ENCODE measurements around the gene NTSR1.

NTSR1 gene

DNA sequence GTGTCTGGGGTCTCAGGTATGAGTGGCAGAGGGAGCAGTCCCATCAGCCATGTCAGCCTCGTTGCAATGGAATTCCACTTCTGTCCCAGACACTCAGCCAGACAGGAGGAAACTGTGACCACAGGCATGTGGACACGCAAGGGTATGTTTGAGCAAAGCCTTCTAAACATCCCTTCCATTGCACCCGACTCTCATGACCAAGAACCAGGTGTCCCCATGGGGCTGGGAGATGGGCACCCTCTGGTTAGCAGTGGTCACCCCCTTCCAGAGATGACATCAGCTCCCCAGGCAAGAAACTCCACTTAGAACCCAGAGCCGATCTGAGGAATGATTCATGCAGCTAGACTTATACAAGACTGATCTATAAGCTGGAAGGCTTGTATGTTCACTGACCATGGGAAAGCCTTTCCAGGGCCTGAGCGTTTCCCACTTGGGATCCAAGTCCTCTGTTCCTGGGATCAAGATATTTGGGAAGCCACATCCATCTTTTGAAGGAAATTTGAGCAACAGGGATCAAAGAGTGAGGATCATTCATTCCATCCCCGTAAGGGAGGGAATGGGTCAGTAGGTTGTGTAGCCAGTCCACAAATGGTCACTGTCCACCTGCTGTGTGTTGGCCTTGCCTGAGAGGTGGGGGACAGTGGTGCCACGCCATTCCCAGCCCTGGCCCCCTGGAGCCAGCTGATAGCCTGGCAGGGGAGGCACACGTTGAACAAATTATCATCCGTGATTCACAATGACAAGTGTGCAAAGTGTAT, 83.7 kb downstream of the NTSR1 start:
- no peak for DNase-seq

GRCh38 chr20:62792940-62793756, 84.5 kb downstream of the NTSR1 start:
- no peak for DNase-seq

DNA sequence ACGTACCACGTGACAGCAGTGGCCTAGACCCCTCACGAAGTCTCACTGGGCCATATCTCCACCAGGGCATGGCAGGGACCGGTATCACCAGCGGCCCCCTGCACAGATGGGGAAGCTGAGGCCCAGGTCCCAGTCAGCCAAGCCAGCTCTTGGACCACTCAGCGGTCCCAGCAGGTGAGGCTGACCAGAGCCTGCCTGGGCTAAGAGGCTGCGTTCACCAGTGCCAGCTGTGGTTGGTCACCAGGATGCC, 85.0 kb downstream of the NTSR1 start:
- DNase-seq = no peak

- DNase-seq = peak; percentile 98
Measured at GRCh38 chr20:62794007-62794724, 85.5 kb downstream of the NTSR1 start.

DNA sequence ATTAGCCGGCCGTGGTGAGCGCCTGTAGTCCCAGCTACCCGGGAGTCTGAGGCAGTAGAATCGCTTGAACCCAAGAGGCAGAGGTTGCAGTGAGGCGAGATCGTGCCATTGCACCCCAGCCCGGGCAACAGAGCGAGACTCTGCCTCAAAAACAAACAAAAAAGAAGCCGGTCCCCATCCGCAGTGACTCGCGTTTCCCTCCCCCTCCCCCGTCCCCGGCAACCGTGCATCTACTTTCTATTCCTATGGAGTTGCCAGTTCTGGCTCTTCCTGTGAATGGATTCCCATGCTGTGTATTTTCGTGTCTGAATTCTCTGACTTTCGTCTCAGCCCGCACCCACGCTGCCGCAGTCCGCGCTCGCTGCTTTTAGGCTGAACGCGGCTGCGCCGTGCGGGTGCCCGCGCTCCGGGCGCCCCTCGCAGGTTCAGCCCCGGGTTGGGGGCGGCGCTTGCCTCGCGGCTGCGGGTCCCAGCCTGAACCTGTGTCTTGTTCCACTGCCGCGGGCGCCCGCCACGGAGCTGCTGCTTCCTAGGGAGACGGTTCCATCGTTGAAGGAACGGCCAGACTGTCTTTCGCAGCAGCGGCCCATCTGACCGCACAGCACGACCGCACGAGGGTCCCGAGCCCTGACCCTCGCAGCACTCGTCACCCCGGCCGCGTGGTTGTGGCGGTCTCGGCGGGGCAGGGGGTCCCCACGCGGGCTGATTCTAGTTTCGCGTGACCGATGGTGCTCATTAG, 86.6 kb downstream of the NTSR1 start:
- DNase-seq = peak; percentile 66

DNA sequence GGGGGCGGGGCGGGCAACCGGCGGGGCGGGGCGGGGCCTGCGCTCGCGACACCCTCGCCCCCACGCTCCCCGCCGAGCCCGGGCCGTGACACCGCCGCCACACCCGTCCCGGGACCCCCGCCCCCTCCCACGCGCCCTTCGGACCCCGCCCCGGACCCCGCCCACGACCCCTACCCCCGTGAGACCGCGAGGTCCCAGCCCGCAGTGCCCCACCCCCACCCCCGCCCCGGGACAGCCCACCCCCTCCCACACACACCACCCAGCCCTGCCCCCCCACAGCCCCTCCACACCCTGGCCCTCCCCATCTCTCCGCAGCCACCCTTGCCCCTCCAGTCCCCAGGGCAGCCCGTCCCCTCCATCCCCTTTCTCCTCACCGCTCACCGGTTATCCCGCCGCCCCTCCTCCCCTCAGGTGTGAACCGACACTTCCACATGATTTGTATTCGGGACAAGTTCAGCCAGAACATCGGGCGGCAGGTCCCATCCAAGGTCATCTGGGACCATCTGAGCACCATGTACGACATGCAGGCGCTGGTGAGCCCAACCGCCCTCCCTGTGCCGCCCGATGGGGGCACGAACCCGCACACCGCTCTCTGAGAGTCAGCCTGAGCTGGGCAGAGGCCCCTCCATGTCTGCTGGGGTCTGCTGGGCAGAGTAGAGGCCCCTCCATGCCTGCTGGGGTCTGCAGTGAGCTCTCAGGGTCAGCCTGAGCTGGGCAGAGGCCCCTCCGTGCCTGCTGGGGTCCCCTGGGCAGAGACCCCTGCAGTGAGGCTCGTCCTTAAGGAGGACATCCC, 88.3 kb downstream of the NTSR1 start:
- no peak for DNase-seq

- no peak for DNase-seq
Measured at GRCh38 chr20:62797671-62798532, 89.3 kb downstream of the NTSR1 start.

DNA sequence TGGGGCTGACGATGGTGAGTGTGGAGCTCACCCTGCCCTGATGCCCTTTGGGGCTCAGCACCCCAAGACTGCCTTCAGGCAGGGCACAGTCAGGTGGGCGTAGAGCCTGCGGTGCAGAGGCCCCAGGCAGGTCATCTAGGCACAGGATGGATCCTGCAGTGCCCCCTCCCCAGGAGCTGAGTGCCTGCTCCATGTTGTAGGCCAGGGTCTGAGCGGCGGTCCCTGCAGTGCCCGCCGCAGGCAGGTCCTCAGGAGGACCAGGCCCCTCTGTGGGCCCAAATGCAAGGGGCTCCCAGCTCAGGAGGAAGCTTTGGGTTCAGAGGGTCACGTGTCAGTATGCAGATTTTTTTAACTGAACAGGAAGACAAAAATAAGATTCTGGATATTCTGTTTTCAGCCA, 90.4 kb downstream of the NTSR1 start:
- no peak for DNase-seq

DNA sequence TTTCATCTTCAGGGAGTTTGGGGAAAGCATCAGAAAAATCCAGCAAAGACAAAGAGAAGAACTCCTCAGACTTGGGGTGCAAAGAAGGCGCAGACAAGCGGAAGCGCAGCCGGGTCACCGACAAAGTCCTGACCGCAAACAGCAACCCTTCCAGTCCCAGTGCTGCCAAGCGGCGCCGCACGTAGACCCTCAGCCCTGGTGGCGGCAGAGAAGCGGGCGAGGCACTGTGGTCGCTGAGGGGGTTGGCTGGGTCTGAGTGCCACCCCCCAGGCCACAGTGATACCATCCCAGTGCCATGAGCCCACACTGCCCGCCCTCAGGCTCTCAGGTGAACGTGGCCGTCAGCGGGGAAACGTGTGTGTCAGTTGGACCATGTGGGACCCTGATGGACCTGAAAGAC, 90.8 kb downstream of the NTSR1 start:
- DNase-seq = no peak

DNA sequence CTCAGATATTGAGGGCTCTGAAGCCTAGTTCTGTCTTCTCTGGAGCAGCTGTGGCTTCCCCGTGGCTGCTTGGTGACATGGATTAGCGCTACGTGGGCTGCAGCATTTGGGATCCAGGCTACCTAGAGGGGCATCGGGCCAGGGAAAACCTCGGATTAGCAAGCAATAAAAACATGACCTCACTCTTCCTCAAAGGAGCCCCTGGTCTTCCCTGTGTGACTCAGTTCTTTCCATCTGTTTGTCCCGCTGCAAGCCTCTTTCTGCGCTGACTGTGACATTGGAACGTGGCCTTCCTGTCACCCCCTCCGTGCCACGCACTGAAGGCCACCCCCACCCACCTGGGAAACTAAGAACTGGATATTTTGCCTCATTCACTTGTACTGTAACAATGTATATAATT, 91.2 kb downstream of the NTSR1 start:
- no peak for DNase-seq

DNA sequence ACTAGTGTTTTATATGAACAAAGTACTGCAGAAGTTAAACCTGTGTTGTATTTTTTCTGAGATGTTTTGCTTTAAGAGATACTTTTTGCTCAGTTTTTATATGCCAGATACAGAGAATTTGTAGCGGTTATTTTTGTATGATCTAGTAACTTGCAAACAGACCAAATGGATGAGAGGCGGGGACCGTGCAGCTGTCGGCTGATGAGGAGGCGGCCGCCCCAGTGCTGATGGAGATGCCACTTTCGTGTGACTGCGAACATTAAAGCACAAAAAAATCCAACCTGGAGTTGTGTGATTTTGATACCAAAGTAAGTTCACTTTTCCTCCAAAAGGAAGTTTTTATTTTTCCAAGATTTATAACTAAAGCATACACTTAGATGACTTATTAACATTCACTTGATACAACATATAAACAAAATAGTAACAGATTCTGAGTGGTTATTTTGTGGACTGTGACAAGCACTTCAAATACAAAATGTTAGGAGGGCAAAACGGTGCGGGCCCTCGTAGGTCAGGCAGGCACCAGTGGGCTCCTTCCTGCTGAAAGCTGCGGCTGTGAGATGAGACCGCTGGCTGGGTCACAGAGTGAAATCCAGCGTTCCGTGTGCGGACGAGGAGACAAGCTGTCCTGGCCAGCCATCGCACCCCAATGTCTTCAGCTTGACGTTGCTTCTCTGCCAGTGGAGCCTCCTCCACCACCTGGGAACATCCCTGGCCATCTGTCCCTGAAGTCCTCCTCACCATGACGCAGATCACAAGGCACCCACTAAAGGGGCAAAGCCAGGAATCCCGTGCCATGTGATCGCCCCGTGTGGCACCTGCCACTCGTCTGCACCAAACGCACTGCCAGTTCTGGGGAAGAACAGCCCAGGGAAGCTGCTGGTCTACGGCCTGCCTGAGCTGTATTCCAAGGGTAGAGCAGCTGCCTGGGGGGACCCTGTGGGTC, 92.0 kb downstream of the NTSR1 start:
- no peak for DNase-seq

GRCh38 chr20:62801284-62802010, 92.8 kb downstream of the NTSR1 start:
- no peak for DNase-seq

DNA sequence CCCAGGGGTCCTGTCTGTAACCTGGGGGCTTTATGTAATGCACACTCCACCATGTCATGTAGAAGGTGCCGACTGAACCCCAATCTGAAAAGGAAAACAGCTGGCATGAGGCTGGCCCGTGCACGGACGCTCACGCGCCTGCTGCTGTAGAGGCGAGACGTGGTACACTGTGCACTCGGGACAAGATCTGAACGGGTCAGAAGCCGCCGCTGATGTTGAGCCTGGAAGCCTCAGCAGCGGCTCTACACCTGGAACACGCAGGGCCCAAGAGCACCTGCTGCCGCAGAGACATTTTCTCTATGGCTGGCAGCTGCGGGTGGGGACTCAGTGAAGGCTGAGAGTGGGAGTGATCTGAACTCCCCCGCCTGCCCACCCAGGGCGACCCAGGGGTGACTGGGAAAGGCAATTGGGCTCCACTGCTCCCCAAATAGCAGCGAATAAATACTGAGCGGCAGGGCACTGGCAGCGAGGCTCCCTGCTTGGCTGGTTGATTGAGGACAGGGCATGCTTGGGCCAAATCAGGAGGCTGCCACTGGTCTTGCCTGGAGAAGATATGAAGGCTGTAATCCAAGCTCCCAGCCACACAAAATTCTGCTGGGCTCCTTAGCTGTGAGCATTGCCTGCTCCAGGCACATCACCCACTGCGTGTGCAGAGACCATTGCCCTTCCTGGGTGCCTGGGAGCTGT, 93.5 kb downstream of the NTSR1 start:
- DNase-seq = no peak

DNA sequence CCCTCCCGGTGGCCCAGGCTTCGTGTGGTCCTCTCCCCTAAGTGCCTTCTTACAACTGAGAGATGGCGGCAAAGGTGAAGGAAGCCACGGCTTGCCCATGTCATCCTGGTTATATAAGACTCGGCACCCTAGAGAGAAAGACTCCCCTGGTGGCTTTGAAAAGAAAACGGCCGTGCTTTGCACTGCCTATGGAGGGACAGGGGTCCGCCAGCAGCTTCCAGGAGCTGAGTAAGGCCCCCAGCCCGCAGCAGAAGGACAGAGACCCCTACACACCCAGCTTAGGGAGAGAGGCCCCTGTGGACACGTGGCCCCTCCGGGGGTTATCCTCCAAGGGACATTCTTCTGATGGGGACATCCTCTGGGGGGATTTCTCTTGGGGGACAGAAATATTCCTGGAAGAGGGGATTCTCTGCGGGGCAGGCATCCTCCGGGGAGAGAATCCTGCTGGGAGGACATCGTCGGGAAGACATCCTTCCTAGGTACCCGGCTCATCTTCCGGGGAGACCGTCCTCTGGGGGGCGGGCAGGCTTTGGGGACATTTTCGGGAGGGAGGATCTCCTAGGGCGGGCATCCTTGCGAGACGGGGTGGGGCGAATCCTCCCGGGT, 95.5 kb downstream of the NTSR1 start:
- DNase-seq = no peak

DNA sequence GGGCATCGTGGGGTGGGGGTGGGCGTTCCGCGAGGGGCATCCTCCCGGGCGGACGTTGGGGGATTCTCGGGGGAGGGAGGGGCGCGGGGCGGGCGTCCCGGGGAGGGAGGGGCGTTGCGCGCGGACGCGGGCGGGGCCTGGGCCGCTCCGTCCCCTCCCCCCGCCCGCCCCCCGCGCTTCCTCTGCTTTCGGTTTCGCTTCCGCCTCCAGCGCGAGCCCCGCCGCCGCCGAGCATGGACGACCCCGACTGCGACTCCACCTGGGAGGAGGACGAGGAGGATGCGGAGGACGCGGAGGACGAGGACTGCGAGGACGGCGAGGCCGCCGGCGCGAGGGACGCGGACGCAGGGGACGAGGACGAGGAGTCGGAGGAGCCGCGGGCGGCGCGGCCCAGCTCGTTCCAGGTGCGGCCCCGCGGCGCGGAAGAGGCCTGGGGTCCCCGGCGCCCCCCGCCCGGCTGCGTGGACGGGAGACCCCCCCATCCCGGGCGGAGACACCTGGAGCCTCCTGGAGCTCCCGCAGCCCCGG, 96.1 kb downstream of the NTSR1 start, which contains the start of gene OGFR:
OGFR (plus strand) TSS at position 209 of the 528 bp plus-strand sequence; CDS start at position 234, 25 bp downstream.
- DNase-seq = peak; percentile 64

DNA sequence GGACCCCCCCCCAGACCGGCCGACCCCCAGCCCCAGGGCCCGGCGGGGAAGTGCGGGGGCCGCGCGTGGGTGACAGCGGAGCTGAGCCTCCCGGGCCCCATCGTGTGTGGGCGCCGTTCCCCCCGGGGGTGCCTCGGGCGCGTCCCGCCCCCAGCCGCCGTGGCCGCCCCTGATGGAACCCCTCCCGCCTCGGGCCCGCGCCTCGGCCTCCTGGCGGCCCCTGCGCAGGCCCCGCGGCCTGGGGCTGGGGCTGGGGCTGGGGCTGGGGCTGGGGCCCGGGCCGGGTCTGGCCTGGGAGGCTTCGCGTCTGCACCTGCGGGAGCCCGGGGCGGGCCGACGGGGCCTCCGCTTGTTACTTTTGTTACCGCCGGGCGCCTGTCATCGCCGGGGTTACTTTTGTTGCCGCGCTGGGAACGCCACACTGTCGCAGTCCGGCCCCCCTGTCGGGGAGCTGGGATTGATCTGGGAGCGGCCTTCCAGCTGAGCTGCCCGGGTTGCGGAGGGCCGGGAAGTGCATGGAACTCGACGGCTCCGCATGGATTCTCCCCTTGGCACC, 96.6 kb downstream of the NTSR1 start:
- no peak for DNase-seq

DNA sequence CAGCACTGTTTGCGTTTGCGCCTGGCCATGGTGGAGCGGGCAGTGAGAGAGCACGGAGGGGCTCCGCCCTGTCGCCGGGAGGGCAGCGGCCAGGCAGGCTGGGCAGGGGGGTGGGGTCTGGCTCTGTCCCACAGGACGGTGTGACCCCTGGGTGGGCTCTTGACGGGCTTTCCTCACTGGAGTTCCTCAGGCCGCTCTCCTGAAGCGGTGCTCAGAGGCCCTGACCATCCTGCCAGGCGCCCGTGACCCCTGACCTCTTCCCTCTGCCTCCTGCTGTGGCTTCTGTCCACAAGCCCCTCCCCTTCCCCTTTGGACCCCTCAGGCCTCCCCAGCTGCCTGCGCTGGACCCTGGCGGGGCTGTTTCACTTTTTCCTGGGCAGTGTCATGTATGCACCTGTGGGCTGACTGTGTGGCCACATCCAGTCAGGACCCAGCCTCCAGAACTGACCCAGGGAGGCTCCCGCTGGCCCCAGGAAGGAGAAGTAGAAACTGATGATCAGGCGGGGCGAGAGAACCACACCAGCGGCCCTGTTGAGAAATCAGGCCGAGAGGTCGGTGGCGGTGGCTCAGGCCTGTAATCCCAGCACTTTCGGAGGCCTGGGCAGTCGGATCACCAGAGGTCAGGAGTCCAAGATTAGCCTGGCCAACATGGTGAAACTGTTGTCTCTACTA, 97.2 kb downstream of the NTSR1 start:
- no peak for DNase-seq
